Panc1 (cell line): Measurements from ENCODE around the gene BRD4. TPM values are rescaled to one million over a fixed set of nuclear protein-coding genes. Genes with fewer than 3 reads are reported as not detected.
A peak's percentile ranks its signal among the peaks of the same experiment; 100 is the strongest.

Source experiments
- ATAC-seq: fragments of 200-7000 bp; cut with Tn5 transposase; 2 replicates; pipeline ENCODE4 v1.9.1; 2020; ENCODE audit warnings: mild to moderate bottlenecking, moderate library complexity
- BruUV-seq: library from RNA; stranded (reverse); fragments of 400-500 nt; replicated peaks from 2 replicates; lab custom pipeline; 2021; lab: Mats Ljungman, UMichigan
- CTCF ChIA-PET: fragments of 300-600 bp; sonication (Branson Sonifier 250); formaldehyde crosslinking; loops from one replicate; lab custom pipeline; 2022; ENCODE audit warnings: antibody characterized with exemption; lab: Charles Lee
- POLR2A ChIA-PET: fragments of 300-600 bp; sonication (Branson Sonifier 250); formaldehyde crosslinking; loops from one replicate; lab custom pipeline; 2022; ENCODE audit warnings: antibody characterized with exemption; lab: Charles Lee
- DNase-seq: peaks from one replicate; pipeline ENCODE4 v3.0.0-alpha.2; 2010; ENCODE audit warnings: low read depth, low spot score
- H3K27ac ChIP-seq: 2 replicates; pipeline ENCODE4 v1.5.1; 2011; ENCODE audit warnings: mild to moderate bottlenecking, low read length, inconsistent platforms
- H3K27me3 ChIP-seq: fragments of 200-500 bp; sonication (Bioruptor generic); 2 replicates; pipeline ENCODE4 v1.6.0; 2014; ENCODE audit warnings: low read length, inconsistent platforms; ENCODE audit not compliant: control insufficient read depth, insufficient read depth
- H3K36me3 ChIP-seq: fragments of 200-500 bp; sonication (Bioruptor generic); 2 replicates; pipeline ENCODE4 v1.5.1; 2014; ENCODE audit warnings: inconsistent platforms, mild to moderate bottlenecking, low read length, moderate library complexity; ENCODE audit not compliant: control insufficient read depth, insufficient read depth
- H3K4me1 ChIP-seq: 2 replicates; pipeline ENCODE4 v1.5.1; 2011; ENCODE audit warnings: inconsistent platforms, mild to moderate bottlenecking, low read length, moderate library complexity; ENCODE audit not compliant: control insufficient read depth, insufficient read depth
- H3K4me3 ChIP-seq, 2 experiments: 2 replicates each; pipeline ENCODE4 v1.5.1; 2011 to 2012; ENCODE audit warnings: low read depth in 2 of 2, low read length in 2 of 2, mild to moderate bottlenecking in 2 of 2, inconsistent platforms in 1 of 2, moderate library complexity in 1 of 2
- H3K9me3 ChIP-seq: fragments of 200-500 bp; sonication (Bioruptor generic); 2 replicates; pipeline ENCODE4 v1.5.1; 2014; ENCODE audit warnings: low read depth, mild to moderate bottlenecking, inconsistent platforms, low read length, moderate library complexity; ENCODE audit not compliant: control insufficient read depth, insufficient read depth
- CTCF ChIP-seq: fragments of 450-650 bp; IDR thresholded peaks from 2 replicates; pipeline ENCODE4 v1.5.1; 2017; ENCODE audit warnings: mild to moderate bottlenecking
- POLR2AphosphoS5 ChIP-seq: IDR thresholded peaks from 2 replicates; pipeline ENCODE4 v1.6.1; 2012; ENCODE audit warnings: mild to moderate bottlenecking, low read depth, low read length, moderate library complexity
- REST ChIP-seq, 2 experiments: IDR thresholded peaks; 2 replicates each; pipeline ENCODE4 v1.6.1; 2011 to 2012; ENCODE audit warnings: low read depth in 2 of 2, control low read depth in 1 of 2, low read length in 1 of 2, mild to moderate bottlenecking in 1 of 2, moderate library complexity in 1 of 2; ENCODE audit not compliant: insufficient read depth in 1 of 2
- SIN3A ChIP-seq: IDR thresholded peaks from 2 replicates; pipeline ENCODE4 v1.6.1; 2012; ENCODE audit warnings: low read depth, mild to moderate bottlenecking, low read length, moderate library complexity, borderline replicate concordance; ENCODE audit not compliant: insufficient read depth
- TCF7L2 ChIP-seq: IDR thresholded peaks from 2 replicates; pipeline ENCODE4 v1.6.1; 2011; ENCODE audit warnings: mild to moderate bottlenecking, low read depth, low read length, inconsistent platforms
- in situ Hi-C: cut with HindIII; loops from 2 replicates; pipeline ENCODE4 v1.10.0; 2016; ENCODE audit warnings: low sequenced_read_pairs, low pct_unique_long_range_greater_than_20kb
- intact Hi-C: fragments of 100-400 bp; cut with micrococcal nuclease; formaldehyde crosslinking; loops from one replicate; pipeline ENCODE4 v1.10.0; 2022; ENCODE audit not compliant: unreplicated experiment
- total RNA-seq: library from RNA; stranded (reverse); gene quantifications from one replicate; pipeline ENCODE4 v1.2.1, GENCODE V29; 2021; ENCODE audit not compliant: unreplicated experiment

The BRD4 gene
- total RNA-seq, 1 experiment from 2014 or later: 102 TPM

DNA sequence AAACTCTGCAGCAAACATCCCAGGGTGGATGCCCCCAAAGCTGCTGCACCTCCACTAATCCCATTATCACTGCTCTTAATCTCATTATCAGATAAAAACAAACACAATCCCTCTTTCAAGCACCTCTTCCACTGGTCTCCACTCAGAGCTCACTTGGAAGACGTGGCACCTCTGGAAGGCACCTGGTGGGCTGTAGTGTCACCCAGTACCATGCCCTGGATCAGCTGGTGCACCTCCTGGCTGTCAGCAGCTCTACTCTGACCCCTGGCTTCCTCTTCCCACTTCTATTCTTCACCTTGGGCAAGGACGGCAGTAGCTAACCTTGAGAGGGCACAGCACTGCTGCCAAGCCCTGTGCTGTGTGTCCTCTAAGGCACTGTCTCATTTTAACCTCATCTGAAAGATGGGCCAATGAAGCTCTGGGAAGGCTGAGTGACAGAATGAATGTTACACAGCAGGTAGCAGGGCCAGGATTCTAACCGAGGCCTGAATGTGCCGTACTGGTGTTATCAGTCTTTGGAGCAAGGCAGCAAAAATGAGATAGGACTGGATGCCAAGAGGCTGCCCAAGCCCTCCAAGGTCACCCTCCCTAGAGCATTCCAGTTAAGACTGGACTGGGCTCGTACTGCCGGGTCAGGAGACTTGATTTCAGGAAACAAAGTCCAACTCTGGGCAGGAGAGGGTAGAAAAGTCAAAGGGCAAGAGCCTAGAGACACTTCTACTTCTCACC lies 7.4 kb downstream of the BRD4 start:
- no peak for DNase-seq
- TF ChIP-seq POLR2AphosphoS5 (no peak), REST (IDR thresholded peaks at IDR 0.05; ENCODE audit: insufficient read depth in 1 of 2, low read depth in 2 of 2, low read length in 1 of 2) (no peak), TCF7L2 (no peak), SIN3A (no peak)
- ChIA-PET CTCF (interaction anchor here (0.5 kb wide), 1 partner anchor 59 kb away, joined by 9 read pairs; no protein-coding TSS in a partner anchor), POLR2A (interaction anchor here (0.6 kb wide), 1 partner anchor 658 kb away, joined by 3 read pairs; no protein-coding TSS in a partner anchor)
- ATAC-seq: 0 out of 2 replicates have a peak, but pooled peaks have one; percentile 29
- Histone ChIP-seq H3K4me3 (no peak overlapping the region), H3K27ac (no peak overlapping the region), H3K9me3 (no peaks in the 10 kb centered on the region), H3K27me3 (no peaks in the 10 kb centered on the region), H3K4me1 (peaks cover 52% of the 10 kb centered on the region), H3K36me3 (no peaks in the 10 kb centered on the region)
- in situ Hi-C loops (no loop called here), intact Hi-C loops (no loop called here)
- BruUV-seq: no TSS peak

- DNase-seq: no peak
- TF ChIP-seq POLR2AphosphoS5 (no peak), CTCF (no peak), TCF7L2 (no peak), REST (IDR thresholded peaks at IDR 0.05; ENCODE audit: insufficient read depth in 1 of 2, low read depth in 2 of 2, low read length in 1 of 2) (no peak), SIN3A (no peak)
- H3K36me3 ChIP-seq: no peaks in the 10 kb centered on the region
- no peaks in the 10 kb centered on the region for H3K9me3 ChIP-seq
- POLR2A ChIA-PET: no interaction called here
- no TSS peak for BruUV-seq
- peak; percentile 64 for ATAC-seq
- CTCF ChIA-PET: interaction anchor here (0.6 kb wide), 1 partner anchor 98 kb away, joined by 5 read pairs; no protein-coding TSS in a partner anchor
- peaks cover 50% of the 10 kb centered on the region for H3K4me1 ChIP-seq
- no peak overlapping the region for H3K4me3 ChIP-seq
- no peak overlapping the region for H3K27ac ChIP-seq
- in situ Hi-C loops (no loop called here), intact Hi-C loops (no loop called here)
- no peaks in the 10 kb centered on the region for H3K27me3 ChIP-seq
Observed at GRCh38 chr19:15323496-15324235, 8.7 kb downstream of the BRD4 start.
